ENCODE data around the gene ATP4B. TPM values are rescaled to one million over a fixed set of nuclear protein-coding genes. Genes with fewer than 3 reads are reported as not detected.

Gene ATP4B
- total RNA-seq, 1 donor, result not detected

GRCh38 chr13:113636266-113636963, 21.6 kb downstream of the ATP4B start:
- no peak for DNase-seq (ENCODE audit: low read depth)
- no peak overlapping the region for H3K4me3 ChIP-seq (ENCODE audit: low read depth, low read length)
- no peak for TF ChIP-seq CTCF (IDR thresholded peaks at IDR 0.05; ENCODE audit: insufficient read depth, low read depth, low read length)

GRCh38 chr13:113635709-113636108, 22.3 kb downstream of the ATP4B start:
- no peak for TF ChIP-seq CTCF (IDR thresholded peaks at IDR 0.05; ENCODE audit: insufficient read depth, low read depth, low read length)
- no peak for DNase-seq (ENCODE audit: low read depth)
- H3K4me3 ChIP-seq (ENCODE audit: low read depth, low read length), result no peak overlapping the region

GRCh38 chr13:113635048-113635420, 23.0 kb downstream of the ATP4B start:
- no peak for DNase-seq (ENCODE audit: low read depth)
- no peak for TF ChIP-seq CTCF (IDR thresholded peaks at IDR 0.05; ENCODE audit: insufficient read depth, low read depth, low read length)
- H3K4me3 ChIP-seq (ENCODE audit: low read depth, low read length), result no peak overlapping the region

- no peak for TF ChIP-seq CTCF (IDR thresholded peaks at IDR 0.05; ENCODE audit: insufficient read depth, low read depth, low read length)
- no peak overlapping the region for H3K4me3 ChIP-seq (ENCODE audit: low read depth, low read length)
- DNase-seq (ENCODE audit: low read depth), result no peak
Measured at GRCh38 chr13:113634279-113635047, 23.5 kb downstream of the ATP4B start.

GRCh38 chr13:113633485-113633873, 24.5 kb downstream of the ATP4B start:
- no peak overlapping the region for H3K4me3 ChIP-seq (ENCODE audit: low read depth, low read length)
- TF ChIP-seq CTCF (IDR thresholded peaks at IDR 0.05; ENCODE audit: insufficient read depth, low read depth, low read length), result no peak
- no peak for DNase-seq (ENCODE audit: low read depth)

- DNase-seq (ENCODE audit: low read depth), result no peak
- no peak for TF ChIP-seq CTCF (IDR thresholded peaks at IDR 0.05; ENCODE audit: insufficient read depth, low read depth, low read length)
- no peak overlapping the region for H3K4me3 ChIP-seq (ENCODE audit: low read depth, low read length)
Measured at GRCh38 chr13:113632706-113633484, 25.1 kb downstream of the ATP4B start.

All from fibroblast of villous mesenchyme (primary cell).